ENCODE results near the gene KCNJ6.

The KCNJ6 gene

GRCh38 chr21:37631319-37632117 lies 284.7 kb downstream of the KCNJ6 start:
- DNase-seq = no peak

GRCh38 chr21:37630872-37631271 lies 285.4 kb downstream of the KCNJ6 start:
- DNase-seq = no peak

- DNase-seq = no peak
Measured at GRCh38 chr21:37628362-37628761, 287.9 kb downstream of the KCNJ6 start.

- no peak for DNase-seq
Measured at GRCh38 chr21:37627561-37627960, 288.7 kb downstream of the KCNJ6 start.

- no peak for DNase-seq
Measured at GRCh38 chr21:37627074-37627473, 289.2 kb downstream of the KCNJ6 start.

- DNase-seq = no peak
Measured at GRCh38 chr21:37626320-37626719, 289.9 kb downstream of the KCNJ6 start.

GRCh38 chr21:37623689-37624088 lies 292.6 kb downstream of the KCNJ6 start:
- no peak for DNase-seq

GRCh38 chr21:37623183-37623582 lies 293.1 kb downstream of the KCNJ6 start:
- no peak for DNase-seq

GRCh38 chr21:37622755-37623154 lies 293.5 kb downstream of the KCNJ6 start:
- DNase-seq = no peak

GRCh38 chr21:37620401-37620800 lies 295.9 kb downstream of the KCNJ6 start:
- no peak for DNase-seq

- no peak for DNase-seq
Measured at GRCh38 chr21:37619464-37619974, 296.7 kb downstream of the KCNJ6 start.

GRCh38 chr21:37618081-37618480 lies 298.2 kb downstream of the KCNJ6 start:
- no peak for DNase-seq

GRCh38 chr21:37615962-37616361 lies 300.3 kb downstream of the KCNJ6 start:
- no peak for DNase-seq

GRCh38 chr21:37614351-37614875 lies 301.8 kb downstream of the KCNJ6 start:
- no peak for DNase-seq

GRCh38 chr21:37607081-37607480 lies 309.2 kb downstream of the KCNJ6 start:
- no peak for DNase-seq

GRCh38 chr21:37606549-37606948 lies 309.7 kb downstream of the KCNJ6 start:
- DNase-seq = no peak

- no peak for DNase-seq
Measured at GRCh38 chr21:37605006-37605405, 311.3 kb downstream of the KCNJ6 start.

- no peak for DNase-seq
Measured at GRCh38 chr21:37603129-37603528, 313.1 kb downstream of the KCNJ6 start.

- DNase-seq = no peak
Measured at GRCh38 chr21:37601915-37602314, 314.3 kb downstream of the KCNJ6 start.

- DNase-seq = no peak
Measured at GRCh38 chr21:37601027-37601426, 315.2 kb downstream of the KCNJ6 start.

GRCh38 chr21:37595944-37596343 lies 320.3 kb downstream of the KCNJ6 start:
- DNase-seq = no peak

GRCh38 chr21:37594472-37594951 lies 321.7 kb downstream of the KCNJ6 start:
- no peak for DNase-seq

GRCh38 chr21:37593740-37594471 lies 322.4 kb downstream of the KCNJ6 start:
- no peak for DNase-seq

GRCh38 chr21:37593015-37593414 lies 323.2 kb downstream of the KCNJ6 start:
- DNase-seq = no peak
